GM18498 (cell line): ENCODE results near the gene VWA8.
"Not testable (repeated sequence)": the region's sequence is repeated elsewhere in the genome, so short reads cannot be mapped to it uniquely, and the experiment has no call there.

Source experiments
- ATAC-seq: cut with Tn5 transposase; IDR thresholded peaks from one replicate; pipeline ENCODE4 v1.9.1; 2021; ENCODE audit warnings: mild to moderate bottlenecking, moderate library complexity; ENCODE audit not compliant: unreplicated experiment

Gene VWA8

GRCh38 chr13:41624041-41624440 is 336.9 kb downstream of the VWA8 start:
- ATAC-seq: no peak

DNA sequence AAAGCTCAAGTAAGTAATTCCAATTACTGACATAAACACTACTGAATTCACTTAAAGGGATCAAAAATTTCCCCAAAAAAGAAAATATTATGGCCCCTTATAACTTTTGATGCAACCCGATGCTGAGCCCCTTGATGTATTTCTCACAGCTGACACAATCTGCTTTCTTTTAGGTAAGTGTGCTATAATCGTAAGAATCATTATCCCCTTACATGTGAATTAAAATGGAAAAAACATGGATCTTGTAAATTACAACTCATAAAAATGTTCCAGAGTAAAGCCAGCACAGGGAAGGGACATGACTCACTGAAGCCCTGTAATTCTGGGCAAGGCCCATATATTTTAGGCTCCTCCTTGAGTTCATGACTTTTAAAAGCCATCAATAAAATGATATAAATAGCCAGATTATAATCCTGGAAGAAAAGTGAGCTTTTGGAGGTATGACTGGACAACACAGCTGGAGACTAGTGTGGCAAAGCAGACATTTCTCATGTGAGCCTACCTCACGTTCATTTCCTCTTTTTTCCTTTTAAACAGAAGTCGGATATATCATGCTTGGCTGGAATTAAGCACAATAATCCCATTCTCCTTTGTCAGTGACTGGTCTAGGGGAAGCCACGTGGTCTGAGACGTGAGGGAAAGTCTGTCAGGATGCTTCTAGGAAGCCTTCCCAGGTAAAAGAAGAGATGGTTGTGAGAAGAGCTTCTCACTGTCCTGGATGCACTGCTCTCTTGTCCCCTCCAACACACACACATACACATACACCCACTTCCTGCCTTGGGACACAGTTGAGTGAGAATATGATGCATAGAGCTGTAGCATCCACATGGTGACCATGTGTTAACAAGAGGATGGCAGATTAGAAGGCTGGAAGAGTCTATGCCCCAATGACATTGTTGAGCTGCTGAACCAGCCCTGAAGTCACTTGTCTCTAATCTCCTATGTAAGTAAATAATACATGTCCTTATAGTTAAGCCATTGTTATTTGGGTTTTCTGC is 338.2 kb downstream of the VWA8 start:
- no peak for ATAC-seq

- ATAC-seq: no peak
Observed at GRCh38 chr13:41621716-41622431, 339.0 kb downstream of the VWA8 start.

DNA sequence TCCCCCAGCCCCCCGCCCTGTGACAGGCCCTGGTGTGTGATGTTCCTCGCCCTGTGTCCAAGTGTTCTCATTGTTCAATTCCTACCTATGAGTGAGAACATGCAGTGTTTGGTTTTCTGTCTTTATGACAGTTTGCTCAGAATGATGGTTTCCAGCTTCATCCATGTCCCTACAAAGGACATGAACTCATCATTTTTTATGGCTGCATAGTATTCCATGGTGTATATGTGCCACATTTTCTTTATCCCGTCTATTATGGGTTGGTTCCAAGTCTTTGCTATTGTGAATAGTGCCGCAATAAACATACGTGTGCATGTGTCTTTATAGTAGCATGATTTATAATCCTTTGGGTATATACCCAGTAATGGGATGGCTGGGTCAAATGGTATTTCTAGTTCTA is 343.3 kb downstream of the VWA8 start:
- ATAC-seq: not testable (repeated sequence)

DNA sequence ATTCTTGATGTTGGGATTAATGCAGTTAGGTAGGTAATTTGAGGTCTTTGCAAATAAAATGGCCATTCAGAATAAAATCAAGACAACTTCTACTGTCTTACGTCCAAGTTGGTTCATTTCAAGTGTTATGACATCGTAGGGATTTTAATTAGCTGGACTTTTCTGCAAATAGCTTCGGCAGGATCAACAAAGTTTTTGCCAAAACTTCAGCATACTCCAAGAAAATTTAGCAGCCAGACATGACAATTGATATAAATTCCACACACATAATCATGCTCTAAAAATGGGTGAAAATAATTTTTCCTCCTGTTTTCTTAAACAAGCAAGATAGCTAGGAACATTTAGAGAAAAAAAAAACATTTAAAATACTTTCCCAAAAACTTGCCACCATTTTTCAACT is 344.8 kb downstream of the VWA8 start:
- no peak for ATAC-seq

GRCh38 chr13:41615528-41615855 is 345.4 kb downstream of the VWA8 start:
- ATAC-seq: no peak

DNA sequence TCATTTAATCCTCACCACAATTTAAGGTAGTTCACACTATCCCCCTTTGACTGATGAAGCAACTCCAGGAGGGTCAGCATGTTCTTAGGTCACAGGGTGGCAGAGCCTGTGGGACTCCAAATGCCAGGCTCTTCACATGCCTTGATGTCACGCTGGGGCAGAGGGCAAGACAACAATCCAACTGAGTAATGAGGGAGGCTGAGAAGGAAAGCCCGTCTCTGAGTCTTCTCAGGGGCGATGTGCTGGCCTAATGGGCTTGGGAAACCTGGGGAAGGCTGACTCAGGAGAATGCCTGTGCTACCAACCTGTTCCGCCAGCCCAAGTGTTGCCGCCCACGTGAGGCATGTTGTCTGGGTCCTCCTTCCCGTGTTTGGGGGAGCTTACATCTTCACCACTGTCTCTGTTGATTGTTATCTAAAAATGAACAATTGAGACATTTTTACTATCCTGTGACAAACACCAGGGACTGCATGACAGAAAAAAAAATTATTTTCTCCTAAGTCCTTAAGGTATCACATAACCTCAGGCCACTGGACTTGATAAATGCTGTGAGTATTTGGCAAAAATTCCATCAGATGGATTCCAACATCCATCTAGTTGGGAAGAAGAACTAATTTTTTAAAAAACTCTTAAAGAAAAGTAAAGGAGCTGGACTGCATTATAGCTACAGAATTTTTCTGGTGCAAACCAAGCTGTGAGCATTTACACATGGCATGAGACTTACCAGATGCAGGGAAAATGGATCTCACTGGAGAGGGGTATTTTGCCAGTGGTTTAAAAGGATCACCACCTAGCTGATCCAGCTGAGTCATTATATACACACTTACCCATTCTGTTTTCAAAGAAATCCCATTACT is 346.0 kb downstream of the VWA8 start:
- no peak for ATAC-seq

DNA sequence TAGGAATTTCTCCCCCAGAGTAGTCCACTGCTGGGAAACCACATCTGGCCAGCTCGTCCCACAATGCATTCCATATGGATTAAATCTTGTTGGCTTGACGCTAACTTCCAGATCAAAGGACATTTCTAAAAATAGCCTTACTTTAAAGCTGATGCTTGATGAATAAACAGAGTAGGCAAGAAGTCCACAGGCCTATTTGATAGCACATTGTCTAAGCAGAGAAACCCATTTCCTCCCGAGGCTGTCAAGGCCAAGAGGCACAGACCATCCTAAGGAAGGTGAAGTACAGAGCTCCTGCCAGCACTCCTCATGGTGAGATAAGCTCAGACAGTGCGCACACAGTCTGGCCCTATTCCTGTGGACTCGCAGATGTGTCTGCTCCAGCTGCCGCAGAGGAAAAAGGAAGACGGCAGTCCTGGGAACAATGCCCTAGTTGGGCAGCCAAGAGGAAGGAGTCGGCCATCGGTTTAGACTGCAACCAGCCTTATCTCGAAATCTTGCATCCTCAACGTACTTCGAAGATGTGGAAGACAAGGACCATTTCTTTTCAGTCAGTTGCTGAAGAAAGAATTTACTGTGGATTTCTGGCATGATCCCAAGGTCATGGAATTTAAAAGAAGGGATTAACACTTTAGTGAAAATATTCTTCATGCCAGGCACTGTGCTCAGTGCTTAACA is 346.8 kb downstream of the VWA8 start:
- ATAC-seq: no peak

- no peak for ATAC-seq
Observed at GRCh38 chr13:41613471-41613870, 347.4 kb downstream of the VWA8 start.

- ATAC-seq: no peak
Observed at GRCh38 chr13:41611385-41611784, 349.5 kb downstream of the VWA8 start.

DNA sequence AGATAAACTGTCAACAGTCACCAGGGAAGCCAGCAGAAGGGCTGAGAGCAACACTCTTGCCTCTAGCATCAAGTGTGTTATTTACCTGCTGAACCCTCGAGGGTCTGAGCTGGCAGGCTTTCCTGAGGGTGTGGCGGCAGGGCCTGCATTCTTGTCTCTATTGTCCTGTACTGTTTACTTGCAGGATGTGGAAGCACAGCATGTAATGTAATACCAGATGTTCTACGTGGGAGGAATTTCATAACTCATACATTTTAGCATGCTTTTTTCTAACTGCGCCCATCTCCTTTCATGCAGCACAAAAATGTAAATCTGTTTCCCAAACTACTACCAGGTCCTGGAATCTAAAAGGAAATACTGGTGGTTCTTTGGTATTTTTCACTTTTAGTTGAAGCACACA is 350.5 kb downstream of the VWA8 start:
- ATAC-seq: no peak

DNA sequence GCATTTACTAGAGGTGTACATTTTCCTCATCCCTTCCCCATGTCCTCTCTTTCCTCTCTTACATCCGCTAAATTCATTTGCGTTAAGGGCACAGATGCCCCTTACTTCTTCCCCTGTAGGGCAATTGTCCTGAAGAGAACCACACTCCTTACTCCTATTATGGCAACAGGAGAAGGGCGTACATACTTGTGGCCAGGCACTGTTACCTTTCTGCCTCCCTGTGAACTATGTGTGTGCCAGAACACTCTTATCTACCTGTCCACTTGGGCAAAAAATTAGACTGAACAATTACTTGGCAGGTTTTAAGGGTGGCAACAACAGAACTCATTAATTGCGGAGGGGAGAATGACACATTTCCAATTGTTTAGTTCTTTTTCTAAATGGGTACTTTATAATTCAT is 351.1 kb downstream of the VWA8 start:
- no peak for ATAC-seq

DNA sequence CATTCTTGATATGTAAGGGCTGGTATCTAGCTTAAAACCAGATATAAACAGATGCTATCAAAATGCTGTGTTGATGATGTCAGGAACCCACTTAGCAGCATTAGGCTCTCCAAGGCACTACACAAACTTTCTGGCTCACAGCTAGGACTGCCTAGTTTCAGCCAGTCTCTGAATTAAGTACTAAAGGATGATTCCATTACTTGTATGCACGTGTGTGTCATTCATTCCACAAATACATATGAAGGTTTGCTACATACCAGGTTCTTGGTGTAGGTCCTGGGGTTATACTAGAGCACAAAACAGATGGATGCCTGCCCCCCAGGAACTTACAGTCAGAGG is 352.1 kb downstream of the VWA8 start:
- no peak for ATAC-seq

GRCh38 chr13:41608111-41608838 is 352.6 kb downstream of the VWA8 start:
- ATAC-seq: no peak

DNA sequence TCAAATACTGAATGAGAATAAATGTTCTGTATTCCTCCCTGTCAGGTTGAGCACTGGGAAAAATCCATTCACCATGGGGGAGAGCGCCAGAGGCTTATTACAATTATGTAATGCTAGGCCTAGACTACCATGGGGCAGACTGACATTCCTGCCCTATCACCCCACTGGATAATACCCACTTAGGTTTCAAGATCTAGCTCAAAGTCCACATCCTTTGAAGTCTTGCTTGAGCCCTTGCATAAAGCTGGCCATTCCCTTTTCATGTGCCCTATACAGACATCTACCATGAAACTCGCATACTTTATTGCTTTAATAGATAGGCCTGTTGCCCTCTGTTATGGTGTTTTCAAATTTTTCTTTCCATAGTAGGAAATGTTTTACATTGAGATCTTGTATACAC is 354.3 kb downstream of the VWA8 start:
- no peak for ATAC-seq

DNA sequence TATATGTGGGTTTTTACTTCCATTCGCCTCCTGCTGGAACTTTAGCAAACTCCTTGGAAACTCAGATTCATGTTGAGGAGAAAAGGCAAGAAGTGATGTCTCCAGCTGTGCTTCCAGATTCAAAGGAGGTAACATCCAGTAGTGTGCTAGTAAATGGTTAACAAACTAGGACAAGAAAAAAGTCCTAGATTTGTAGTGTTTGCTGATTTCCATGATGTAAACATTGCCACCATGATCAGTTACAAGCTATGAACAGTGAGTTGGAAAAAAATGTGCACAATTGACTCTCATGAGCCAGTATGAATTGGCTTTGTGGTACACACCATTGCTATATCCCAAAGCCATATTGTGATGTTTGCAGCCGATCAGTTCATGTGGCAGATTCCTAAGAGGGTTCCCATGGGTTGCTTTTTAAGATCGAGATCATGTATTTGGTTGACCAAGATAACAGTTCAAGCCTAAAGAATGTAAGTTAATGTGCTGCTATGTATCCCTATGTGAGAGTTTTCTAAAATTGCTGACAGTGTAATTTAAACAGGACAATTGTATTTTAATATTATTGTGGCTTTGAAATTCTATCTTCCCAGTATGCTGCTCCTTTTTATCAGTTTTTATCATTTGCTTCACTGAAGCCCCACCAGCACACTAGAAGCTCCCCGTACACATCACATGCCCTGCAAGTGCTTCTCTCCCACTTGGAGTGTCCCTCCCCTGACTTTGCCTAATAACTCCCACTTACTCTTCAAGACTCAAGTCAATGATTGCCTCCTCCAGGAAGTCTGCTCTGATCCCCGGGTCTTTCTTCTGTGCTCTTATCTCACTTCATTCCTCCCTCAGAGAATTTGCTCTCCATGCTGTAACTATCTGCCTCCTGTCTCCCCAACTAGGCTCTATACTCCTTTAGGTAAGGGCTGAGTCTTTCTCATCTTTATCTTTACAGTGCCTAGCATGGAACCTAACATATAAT is 355.3 kb downstream of the VWA8 start:
- no peak for ATAC-seq

GRCh38 chr13:41603917-41604316 is 357.0 kb downstream of the VWA8 start:
- ATAC-seq: no peak

- ATAC-seq: no peak
Observed at GRCh38 chr13:41601718-41602445, 359.0 kb downstream of the VWA8 start.
